GM18861 (cell line): Measurements from ENCODE around the gene TOP1.
A peak's percentile ranks its signal among the peaks of the same experiment; 100 is the strongest.

Experiments used
- ATAC-seq: cut with Tn5 transposase; IDR thresholded peaks from one replicate; pipeline ENCODE4 v1.9.1; 2021; ENCODE audit not compliant: unreplicated experiment

TOP1 gene

DNA sequence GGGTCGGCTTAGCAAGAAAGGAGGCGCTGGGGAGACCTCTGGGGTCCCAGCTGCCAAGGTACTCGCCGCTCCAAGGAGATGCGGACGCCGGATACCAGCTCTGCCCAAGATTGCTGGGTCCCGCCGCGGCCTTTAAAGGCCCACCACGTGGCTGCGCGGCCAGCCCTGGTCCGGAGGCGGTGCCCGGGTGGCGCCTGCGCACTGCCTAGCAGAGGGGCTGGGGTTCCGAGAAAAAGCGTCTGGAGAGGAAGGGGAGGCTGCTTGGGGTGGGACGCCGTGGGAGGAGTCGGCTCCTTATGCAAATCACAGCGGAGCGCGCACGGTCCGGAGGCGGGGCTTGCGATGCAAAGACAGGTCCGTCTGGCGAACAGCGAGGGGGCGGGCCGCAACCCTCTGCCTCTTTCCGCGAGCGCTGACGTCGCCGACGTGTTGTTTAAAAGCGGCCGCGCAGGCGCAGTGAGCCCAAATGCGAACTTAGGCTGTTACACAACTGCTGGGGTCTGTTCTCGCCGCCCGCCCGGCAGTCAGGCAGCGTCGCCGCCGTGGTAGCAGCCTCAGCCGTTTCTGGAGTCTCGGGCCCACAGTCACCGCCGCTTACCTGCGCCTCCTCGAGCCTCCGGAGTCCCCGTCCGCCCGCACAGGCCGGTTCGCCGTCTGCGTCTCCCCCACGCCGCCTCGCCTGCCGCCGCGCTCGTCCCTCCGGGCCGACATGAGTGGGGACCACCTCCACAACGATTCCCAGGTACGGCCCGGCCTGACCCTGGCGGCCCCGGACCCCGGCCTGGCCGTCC, at the start of gene TOP1:
Gene TOP1, plus strand, starts transcription at position 464 of the 791 bp plus-strand sequence. Its CDS starts 246 bp downstream, at position 710.
- ATAC-seq, result peak; percentile 84

DNA sequence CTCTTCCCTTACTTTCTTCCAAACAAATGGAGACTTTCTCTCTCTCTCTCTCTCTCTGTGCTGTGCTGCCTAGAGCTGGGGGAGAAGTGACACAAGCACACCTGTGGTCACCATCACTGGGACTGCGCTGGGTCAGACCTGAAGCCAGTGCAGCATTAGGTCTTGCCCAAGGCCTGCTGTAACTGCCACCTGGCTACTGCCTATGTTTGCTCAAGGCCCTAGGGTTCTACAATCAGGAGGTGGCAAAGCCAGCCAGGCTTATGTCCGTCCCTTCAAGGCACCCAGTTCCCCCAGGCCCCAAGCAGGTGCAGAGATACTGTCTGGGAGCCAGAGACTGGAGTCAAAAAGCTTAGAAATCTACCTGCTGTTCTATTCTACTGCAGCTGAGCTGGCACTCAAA, 49.4 kb upstream of the TOP1 start:
- no peak for ATAC-seq

DNA sequence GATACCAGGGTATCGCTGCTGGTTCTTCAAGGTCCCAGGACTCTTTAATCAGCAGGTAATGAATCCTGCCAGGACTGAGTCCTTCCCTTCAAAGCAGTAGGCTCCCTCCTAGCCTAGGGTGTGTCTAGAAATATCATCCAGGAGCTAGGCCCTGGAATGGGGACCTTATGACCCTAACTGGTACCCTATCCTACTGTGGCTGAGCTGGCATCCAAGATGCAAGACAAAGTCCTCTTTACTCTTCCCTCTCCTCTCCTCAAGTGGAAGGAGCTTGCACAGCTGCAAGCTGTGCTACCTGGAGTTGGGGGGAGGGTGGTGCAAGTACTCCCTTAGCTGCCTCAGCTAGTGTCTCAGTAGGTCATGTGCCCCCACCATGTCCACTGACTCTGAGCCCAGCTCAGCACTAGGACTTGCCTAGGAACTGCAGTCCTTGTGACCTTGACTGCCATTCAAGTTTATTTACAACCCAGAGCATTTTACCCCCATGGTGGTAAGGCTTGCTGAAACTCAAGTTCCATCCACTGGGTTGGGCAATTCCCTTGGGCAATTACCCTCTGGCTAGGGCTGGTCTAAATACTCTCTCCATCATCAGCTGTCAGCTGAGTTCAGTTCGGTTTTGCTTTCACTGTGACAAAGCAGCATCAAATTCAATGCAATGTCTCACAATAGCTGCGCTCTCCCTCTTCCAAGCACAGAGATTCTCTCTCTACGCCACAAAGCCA, 48.4 kb upstream of the TOP1 start:
- ATAC-seq, result peak; percentile 72

DNA sequence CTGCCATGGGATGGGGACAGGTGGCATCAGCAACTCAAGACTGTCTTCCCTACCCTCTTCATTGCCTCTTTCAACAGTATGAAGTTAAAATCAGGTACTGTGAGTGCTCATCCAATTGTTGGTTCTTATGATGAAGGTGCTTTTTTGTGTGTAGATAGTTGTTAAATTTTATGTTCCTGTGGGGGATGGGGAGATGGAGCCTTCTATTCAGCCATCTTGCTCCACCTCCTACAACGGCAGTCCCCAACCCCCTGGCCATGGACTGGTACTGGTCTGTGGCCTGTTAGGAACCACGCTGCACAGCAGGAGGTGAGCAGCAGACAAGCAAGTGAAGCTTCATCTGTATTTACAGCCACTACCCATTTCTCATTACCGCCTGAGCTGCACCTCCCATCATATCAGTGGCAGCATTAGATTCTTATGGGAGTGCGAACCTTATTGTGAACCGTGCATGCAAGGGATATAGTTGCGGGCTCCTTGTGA, 47.8 kb upstream of the TOP1 start:
- no peak for ATAC-seq

DNA sequence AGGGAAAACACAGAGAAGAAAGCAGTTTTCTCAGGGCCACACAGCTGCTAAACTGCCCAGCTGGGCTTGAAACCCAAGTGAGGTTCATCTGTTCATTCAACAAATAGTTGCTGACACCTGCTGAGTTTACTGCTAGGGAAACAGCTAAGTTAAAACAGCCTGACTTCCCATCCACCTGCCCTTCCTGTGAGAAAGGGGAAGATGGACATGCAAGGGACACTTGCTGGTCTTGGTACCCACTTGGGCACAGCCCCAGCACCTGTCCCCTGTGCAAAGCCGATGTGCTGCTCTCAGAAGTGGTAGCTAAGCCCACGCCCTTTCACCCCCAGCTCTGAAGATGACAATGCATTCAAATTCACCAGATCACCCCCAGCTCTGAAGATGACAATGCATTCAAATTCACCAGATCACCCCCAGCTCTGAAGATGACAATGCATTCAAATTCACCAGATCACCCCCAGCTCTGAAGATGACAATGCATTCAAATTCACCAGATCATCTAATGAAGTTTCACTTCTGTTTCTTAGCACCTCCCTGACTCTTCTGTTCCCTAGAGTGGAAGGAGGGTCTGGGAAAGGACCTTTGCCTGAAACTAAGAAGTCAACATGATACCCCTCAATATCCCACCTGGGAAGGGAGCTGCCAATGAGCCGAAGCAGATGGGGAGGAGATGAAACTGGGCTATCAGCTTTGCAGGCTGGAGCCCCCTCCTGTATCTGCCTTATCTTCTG, 46.0 kb upstream of the TOP1 start:
- ATAC-seq, result no peak

DNA sequence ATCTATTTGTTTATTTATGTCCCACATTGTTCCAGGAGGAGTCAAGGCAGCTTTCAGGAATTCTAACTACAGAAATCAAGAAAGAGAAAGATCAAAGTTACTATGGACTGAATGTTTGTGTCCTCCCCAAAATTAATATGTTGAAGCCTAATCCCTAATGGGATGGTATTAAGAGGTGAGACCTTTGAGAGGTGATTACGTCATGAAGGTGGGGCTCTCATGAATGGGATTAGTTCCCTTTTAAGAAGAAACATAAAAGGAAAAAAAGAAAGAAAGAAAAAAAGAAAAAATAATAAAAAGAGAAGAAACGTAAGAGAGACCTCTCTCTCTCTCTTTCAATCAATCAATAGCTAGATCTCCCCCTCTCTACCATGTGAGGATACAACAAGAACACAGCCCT, 44.7 kb upstream of the TOP1 start:
- no peak for ATAC-seq

DNA sequence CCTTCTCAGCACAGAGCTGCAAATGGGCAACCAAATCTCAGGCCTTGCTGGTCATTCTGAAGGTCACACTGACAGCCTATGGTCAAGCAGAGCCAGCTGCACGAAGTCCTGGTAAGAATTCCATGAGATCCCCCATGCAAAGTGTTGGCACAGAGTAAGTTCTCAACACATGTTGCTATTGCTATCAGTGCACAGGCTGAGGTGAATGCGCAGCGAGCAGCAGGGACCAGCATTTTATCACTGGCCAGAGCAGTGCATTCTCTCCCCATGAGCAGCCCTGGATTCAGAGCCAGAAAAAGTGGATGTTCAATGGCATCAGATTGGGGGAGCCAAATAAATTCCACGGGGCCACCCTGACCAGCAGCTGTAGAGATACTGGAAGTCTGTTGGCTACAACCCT, 44.1 kb upstream of the TOP1 start:
- ATAC-seq, result no peak

DNA sequence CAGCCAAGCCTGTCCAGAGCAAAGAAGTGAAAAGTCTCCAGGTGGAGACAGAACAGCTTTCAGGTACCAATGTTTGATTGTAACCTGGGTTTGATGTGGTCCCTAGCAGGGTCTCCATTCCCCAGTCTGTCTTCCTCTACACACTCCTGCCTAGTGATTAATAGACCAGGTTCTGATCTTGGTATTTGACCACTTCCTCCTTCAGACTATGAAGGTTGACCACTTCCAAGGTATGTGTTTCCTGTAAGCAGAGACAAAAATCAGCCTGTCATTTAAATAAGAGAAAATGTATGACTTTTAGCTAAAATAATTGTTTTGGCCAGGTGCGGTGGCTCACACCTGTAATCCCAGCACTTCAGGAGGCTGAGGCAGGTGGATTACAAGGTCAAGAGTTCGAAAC, 41.8 kb upstream of the TOP1 start:
- ATAC-seq, result no peak

DNA sequence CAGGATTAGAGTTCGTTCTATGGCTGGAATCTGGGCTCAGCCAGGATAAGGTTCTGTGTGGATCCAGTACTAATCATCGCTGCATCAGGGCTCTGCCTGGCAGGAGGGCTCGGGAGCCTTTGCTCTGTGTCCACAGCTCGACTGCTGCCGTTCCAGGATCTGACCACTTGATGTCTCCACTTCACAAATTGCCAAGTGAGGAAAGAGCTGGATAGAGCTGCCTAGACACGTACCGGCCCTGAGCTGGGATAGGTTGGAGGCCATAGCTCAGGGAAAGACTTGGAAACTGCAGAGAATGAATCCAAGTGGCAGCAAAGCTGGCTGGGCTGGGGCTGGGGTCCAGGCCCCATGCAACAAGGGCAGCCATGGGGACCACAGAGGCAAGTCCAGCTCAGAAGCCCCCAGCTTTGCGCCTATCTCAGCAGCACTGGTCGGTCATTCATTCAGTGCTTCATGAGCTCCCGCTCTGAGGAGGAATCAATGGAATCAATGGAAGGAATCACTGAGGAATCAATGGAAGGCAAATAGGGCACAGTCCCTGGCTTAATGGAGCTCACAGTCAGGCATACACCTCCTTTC, 38.0 kb upstream of the TOP1 start:
- ATAC-seq, result peak; percentile 53

DNA sequence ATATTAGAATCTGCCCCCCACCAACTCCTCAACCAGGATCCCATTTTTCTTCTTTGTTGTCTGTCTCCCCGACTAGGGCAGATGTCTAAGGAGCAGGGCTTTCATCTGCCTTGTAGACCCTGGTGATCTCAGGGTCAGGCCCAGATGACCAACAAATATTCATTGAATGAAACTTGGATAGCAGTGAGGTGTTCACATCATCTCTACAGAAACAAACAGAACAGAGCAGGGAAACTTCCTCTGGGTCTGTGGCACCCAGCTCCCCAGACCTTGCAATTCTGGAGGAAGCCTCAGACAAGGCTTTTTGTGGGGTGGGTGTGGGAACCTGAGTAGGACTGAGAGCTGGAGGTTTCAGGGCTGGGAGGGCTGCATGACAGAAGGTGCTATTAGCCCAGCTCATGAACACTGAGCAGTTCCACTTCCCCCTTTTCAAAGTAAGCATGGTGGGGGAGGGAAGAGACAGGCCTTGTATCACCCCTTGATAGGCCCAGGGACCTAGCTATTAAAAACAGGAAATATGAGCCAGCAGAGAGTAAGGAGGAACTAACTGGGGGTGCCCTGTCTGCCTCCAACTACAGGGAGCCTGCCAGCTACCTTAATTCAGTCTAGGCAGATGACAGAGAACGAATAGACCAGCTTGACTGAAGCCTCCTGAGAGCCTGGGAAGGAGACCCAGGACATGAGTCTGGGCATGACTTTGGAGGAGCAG, 37.3 kb upstream of the TOP1 start:
- peak; percentile 86 for ATAC-seq

DNA sequence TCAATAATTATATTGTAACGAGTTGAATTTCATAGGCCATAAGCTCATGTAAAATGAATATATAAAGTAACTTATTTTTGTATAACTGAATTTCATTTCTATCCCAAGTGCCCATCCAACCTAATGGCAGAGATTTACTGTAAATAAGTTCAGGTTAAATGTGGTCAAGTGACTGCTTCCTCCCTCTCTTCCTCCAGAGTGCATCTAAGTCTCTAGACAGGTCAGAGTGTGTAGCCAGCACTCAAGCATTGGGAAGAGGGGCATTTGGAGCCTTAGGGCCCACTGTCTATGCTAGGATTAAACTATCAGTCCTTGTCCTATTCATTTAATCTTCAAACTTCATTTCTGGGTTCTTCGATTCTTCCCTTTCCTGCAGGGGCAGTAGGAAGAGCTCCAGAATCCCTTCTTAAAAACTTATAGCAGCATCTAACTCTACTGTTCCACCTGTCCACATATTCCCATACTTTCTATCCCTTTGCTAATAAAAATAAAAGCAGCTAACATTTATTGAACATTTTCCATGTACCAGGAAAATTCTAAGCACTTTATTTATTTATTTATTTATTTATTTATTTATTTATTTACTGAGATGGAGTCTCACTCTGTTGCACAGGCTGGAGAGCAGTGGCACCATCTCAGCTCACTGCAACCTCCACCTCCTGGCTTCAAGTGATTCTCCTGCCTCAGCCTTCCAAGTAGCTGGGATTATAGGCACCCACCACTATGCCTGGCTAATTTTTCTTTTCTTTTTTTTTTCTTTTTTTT, 36.1 kb upstream of the TOP1 start:
- ATAC-seq, result no peak

DNA sequence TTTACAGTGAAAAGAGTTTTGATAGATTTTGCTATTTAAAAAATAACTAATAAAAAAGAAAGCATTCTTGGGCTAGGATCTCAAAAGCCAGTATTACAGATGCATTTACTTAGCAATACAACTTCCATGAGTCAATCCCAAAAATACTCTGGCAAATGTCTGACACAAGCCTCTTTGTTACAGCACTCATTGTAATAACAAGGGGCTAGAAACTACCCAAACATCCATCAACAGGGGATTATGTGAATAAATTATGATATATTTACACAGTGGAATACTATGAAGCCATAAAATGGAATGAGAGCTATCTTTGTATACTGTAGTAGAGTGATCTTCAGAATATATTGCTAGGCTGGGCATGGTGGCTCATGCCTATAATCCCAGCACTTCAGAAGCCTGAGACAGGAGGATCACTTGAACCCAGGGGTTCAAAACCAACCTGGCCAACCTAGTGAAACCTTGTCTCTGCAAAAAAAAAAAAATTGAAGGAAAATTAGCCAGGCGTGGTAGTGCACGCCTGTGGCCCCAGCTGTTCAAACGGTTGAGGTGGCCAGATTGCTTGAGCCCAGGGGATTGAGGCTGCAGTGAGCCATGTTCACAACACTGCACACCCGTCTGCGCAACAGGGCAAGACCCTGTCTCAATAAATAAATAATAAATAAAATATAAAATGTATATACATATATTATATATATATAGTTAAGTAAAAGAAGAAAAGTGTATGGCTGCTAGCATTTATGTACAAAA, 34.7 kb upstream of the TOP1 start:
- no peak for ATAC-seq

DNA sequence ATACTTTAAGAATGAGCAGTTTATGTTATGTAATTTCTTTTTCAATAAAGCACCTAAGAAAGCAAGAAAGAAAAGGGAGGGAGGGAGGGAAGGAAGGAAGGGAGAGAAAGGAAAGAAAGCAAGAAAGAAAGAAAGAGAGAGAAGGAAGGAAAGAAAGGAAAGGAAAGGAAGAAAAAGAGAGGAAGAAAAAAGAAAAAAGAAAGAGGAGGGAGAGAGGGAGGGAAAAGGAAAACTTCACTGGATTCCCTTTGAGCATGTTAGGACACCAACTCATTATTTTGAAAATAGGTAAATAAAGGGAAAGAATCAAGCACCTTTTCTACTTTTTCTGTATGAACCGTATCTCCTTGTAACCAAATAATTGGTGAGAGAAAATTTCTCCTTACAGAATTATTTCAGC, 32.3 kb upstream of the TOP1 start:
- no peak for ATAC-seq

DNA sequence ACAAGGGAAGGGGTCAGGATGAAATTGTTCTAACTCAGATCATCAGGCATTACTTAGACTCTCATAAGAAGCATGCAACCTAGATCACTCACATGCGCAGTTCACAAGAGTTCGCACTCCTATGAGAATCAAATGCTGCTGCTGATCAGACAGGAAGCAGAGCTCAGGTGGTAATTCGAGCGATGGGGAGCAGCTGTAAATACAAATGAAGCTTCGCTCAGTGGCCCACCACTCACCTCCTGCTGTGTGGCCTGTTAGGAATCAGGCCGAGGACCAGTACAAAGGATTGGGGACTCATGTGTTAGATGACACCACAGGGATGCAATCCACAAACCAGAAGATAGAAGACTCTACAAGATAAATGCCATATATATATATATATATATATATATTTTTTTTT, 31.5 kb upstream of the TOP1 start:
- no peak for ATAC-seq

DNA sequence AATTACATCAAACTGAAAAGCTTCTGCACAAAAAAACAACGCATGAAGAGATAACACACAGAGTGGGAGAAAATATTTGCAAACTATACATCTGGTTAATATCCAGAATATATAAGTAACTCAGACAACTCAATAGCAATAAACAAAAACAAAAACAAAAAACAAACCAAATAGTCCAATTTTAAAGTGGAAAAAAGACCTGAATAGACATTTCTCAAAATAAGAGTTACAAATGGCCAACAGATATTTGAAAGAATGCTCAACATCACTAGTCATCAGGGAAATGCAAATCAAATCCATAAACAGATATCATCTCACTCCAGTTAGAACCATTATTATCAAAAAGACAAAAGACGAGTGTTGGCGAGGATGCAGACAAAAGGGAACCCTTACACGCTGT, 28.8 kb upstream of the TOP1 start:
- ATAC-seq, result no peak

DNA sequence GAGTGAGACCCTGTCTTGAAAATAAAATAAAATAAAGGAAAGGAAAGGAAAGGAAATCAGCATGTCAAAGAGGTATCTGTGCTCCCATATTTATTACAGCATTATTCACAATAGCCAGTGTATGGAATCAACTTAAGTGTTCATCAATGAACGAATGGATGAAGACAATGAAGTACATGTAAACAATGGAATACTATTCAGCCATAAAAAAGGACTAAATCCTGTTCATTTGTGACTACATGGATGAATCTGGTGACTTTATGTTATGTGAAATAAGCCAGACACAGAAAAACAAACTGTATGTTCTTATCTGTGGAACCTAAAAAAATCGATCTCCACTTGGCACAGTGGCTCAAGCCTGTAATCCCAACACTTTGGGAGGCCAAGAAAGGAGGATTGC, 28.0 kb upstream of the TOP1 start:
- ATAC-seq, result no peak

DNA sequence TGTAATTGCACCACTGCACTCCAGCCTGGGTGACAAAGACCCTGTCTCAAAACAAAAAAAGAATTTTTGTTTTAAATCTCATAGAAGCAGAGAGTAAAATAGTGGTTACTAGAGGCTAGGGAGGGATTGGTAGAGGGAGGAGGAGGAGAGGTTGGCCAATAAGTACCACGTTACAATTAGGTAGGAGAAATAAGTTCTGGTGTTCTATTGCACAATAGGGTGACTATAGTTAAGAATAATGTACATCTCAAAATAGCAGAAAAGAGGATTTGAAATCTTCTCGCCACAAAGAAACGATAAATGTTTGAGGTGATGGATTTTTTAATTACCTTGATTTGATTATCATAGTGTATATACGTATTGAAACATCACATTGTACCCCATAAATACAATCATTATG, 27.1 kb upstream of the TOP1 start:
- no peak for ATAC-seq

DNA sequence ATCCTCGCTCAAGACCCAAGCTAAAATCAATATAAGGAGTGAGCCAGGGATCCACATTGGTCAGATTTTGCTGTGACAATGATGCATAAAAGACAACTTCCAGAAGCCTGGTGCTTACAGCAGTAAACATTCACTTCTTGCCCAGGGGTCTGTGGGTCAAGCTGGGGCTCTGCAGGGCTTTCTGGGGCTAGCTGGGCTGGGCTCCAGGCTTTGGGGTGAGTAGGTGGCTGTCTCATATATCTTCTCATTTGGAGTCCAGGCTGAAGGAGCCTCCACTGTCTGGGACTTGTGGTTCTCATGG, 25.8 kb upstream of the TOP1 start:
- ATAC-seq, result no peak

DNA sequence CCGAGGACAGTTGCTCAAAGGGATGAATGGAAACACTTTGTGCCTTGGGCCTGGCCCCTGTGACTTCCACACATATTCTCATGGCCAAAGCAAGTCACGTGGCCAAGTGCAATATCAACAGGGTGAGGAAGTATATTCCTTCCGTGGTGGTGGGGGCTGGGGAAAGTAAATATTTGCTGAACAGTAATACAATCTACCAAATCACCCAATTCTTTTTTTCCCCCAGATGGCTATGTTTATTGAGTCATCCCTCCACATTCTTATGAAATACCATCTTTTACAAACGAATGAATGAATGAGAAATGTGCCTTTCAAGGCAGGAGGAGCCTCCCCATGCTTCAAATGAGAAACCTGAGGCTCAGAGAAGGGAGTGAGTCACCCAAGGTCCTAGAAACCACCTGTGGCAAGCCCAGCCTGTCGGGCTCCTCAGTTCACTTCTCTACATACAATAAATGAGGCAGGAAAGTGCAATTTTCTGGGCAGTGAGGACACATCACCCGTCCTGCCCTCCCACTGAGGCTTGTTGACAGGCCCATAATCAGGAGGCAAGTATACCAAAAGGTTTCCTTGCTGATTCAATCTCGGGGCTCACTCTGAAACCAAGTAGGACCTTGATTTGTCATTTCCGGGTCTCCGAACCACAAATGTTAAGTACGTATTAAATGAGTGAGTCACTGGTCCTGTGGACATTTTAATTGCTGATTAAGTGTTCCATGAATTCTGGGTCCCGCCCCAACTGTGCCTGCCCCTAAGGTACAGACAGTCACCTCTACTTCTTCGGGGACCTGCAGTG, 25.3 kb upstream of the TOP1 start:
- ATAC-seq, result no peak
